Measurements from ENCODE around the gene MT1E.

Gene MT1E

GRCh38 chr16:56634715-56635440 lies 9.3 kb downstream of the MT1E start:
- no peak overlapping the region for H3K4me3 ChIP-seq (replicated peaks; ENCODE audit: insufficient read depth, low read length)
- H3K27me3 ChIP-seq (ENCODE audit: insufficient read depth, poor library complexity, severe bottlenecking) = peaks cover 84% of the 10 kb centered on the region
- no peak for TF ChIP-seq POLR2AphosphoS5 (IDR thresholded peaks at IDR 0.05; ENCODE audit: low read depth)
- no peak for TF ChIP-seq SPI1 (IDR thresholded peaks at IDR 0.05; ENCODE audit: borderline replicate concordance, low read depth)
- no peak for TF ChIP-seq REST (IDR thresholded peaks at IDR 0.05; ENCODE audit: insufficient replicate concordance, low read depth)
- no peak for TF ChIP-seq GABPA (IDR thresholded peaks at IDR 0.05; ENCODE audit: low read depth)
- no peak for TF ChIP-seq CTCF (IDR thresholded peaks at IDR 0.05; ENCODE audit: insufficient read depth, low read length)
- no peak for DNase-seq (ENCODE audit: low read depth in 1 of 2, low spot score in 1 of 2)
- H3K27ac ChIP-seq (replicated peaks) = no peak overlapping the region

GRCh38 chr16:56635441-56635967 lies 9.9 kb downstream of the MT1E start:
- no peak for TF ChIP-seq SPI1 (IDR thresholded peaks at IDR 0.05; ENCODE audit: borderline replicate concordance, low read depth)
- no peak for TF ChIP-seq REST (IDR thresholded peaks at IDR 0.05; ENCODE audit: insufficient replicate concordance, low read depth)
- no peak for TF ChIP-seq CTCF (IDR thresholded peaks at IDR 0.05; ENCODE audit: insufficient read depth, low read length)
- TF ChIP-seq POLR2AphosphoS5 (IDR thresholded peaks at IDR 0.05; ENCODE audit: low read depth) = no peak
- no peak for TF ChIP-seq GABPA (IDR thresholded peaks at IDR 0.05; ENCODE audit: low read depth)
- H3K27ac ChIP-seq (replicated peaks) = no peak overlapping the region
- no peak for DNase-seq (ENCODE audit: low read depth in 1 of 2, low spot score in 1 of 2)
- no peak overlapping the region for H3K4me3 ChIP-seq (replicated peaks; ENCODE audit: insufficient read depth, low read length)
- peaks cover 84% of the 10 kb centered on the region for H3K27me3 ChIP-seq (ENCODE audit: insufficient read depth, poor library complexity, severe bottlenecking)

GRCh38 chr16:56636616-56637413 lies 11.2 kb downstream of the MT1E start:
- H3K27me3 ChIP-seq (ENCODE audit: insufficient read depth, poor library complexity, severe bottlenecking) = peaks cover 74% of the 10 kb centered on the region
- TF ChIP-seq POLR2AphosphoS5 (IDR thresholded peaks at IDR 0.05; ENCODE audit: low read depth) (no peak), CTCF (IDR thresholded peaks at IDR 0.05; ENCODE audit: insufficient read depth, low read length) (no peak), REST (IDR thresholded peaks at IDR 0.05; ENCODE audit: insufficient replicate concordance, low read depth) (no peak)
- H3K4me3 ChIP-seq (replicated peaks; ENCODE audit: insufficient read depth, low read length) = no peak overlapping the region
- no peak overlapping the region for H3K27ac ChIP-seq (replicated peaks)
- DNase-seq (ENCODE audit: low read depth in 1 of 2, low spot score in 1 of 2) = no peak

Measured in HL-60 (cell line).